PC-3 (cell line): ENCODE data around the gene LIPC. TPM values are rescaled to one million over a fixed set of nuclear protein-coding genes. Genes with fewer than 3 reads are reported as not detected.
A peak's percentile ranks its signal among the peaks of the same experiment; 100 is the strongest.
"Not testable (repeated sequence)": the region's sequence is repeated elsewhere in the genome, so short reads cannot be mapped to it uniquely, and the experiment has no call there.

Source experiments
- ATAC-seq: fragments of 200-7000 bp; cut with Tn5 transposase; 2 replicates; pipeline ENCODE4 v1.9.1; 2020; ENCODE audit warnings: mild to moderate bottlenecking, moderate library complexity
- BruUV-seq: library from RNA; stranded (reverse); fragments of 400-500 nt; replicated peaks from 2 replicates; lab custom pipeline; 2021; lab: Mats Ljungman, UMichigan
- CTCF ChIA-PET: fragments of 300-600 bp; sonication (Branson Sonifier 250); formaldehyde crosslinking; loops from one replicate; lab custom pipeline; 2022; ENCODE audit warnings: antibody characterized with exemption; lab: Charles Lee
- POLR2A ChIA-PET: fragments of 300-600 bp; sonication (Branson Sonifier 250); formaldehyde crosslinking; loops from one replicate; lab custom pipeline; 2022; ENCODE audit warnings: antibody characterized with exemption; ENCODE audit not compliant: unreplicated experiment; lab: Charles Lee
- DNase-seq: peaks from one replicate; pipeline ENCODE4 v3.0.0-alpha.2; 2015
- H2AFZ ChIP-seq: fragments of 300-600 bp; sonication (generic); 2 replicates; pipeline ENCODE4 v1.6.0; 2016; ENCODE audit warnings: antibody characterized with exemption, low read length
- H3F3A ChIP-seq: fragments of 300-600 bp; sonication (generic); one replicate; pipeline ENCODE4 v1.6.0; 2017; ENCODE audit warnings: antibody characterized with exemption, low read length, control low read depth, mild to moderate bottlenecking; ENCODE audit not compliant: unreplicated experiment
- H3K27ac ChIP-seq: fragments of 300-600 bp; sonication (generic); 2 replicates; pipeline ENCODE4 v1.5.1; 2016; ENCODE audit warnings: mild to moderate bottlenecking, low read length
- H3K27me3 ChIP-seq: fragments of 300-600 bp; sonication (generic); 2 replicates; pipeline ENCODE4 v1.6.1; 2016; ENCODE audit warnings: low read length, mixed read lengths
- H3K36me3 ChIP-seq: fragments of 300-600 bp; sonication (generic); 2 replicates; pipeline ENCODE4 v1.6.1; 2016; ENCODE audit warnings: low read depth, mixed run types, low read length, mixed read lengths
- H3K4me1 ChIP-seq: fragments of 300-600 bp; sonication (generic); 2 replicates; pipeline ENCODE4 v1.5.1; 2016; ENCODE audit warnings: low read length; ENCODE audit not compliant: insufficient read depth
- H3K4me2 ChIP-seq: fragments of 300-600 bp; sonication (generic); 2 replicates; pipeline ENCODE4 v1.6.0; 2016; ENCODE audit warnings: low read length
- H3K4me3 ChIP-seq: fragments of 300-600 bp; sonication (generic); 2 replicates; pipeline ENCODE4 v1.5.1; 2016; ENCODE audit warnings: mild to moderate bottlenecking, low read length, mixed read lengths
- H3K79me2 ChIP-seq: fragments of 300-600 bp; sonication (generic); 2 replicates; pipeline ENCODE4 v1.6.1; 2017; ENCODE audit warnings: low read length, mixed read lengths
- H3K9ac ChIP-seq: fragments of 300-600 bp; sonication (generic); 2 replicates; pipeline ENCODE4 v1.6.0; 2016; ENCODE audit warnings: mild to moderate bottlenecking, low read length
- H3K9me2 ChIP-seq: fragments of 300-600 bp; sonication (generic); replicated peaks from 2 replicates; pipeline ENCODE4 v1.6.1; 2016; ENCODE audit warnings: mixed run types, low read length, mixed read lengths
- H3K9me3 ChIP-seq: fragments of 300-600 bp; sonication (generic); 2 replicates; pipeline ENCODE4 v1.6.1; 2016; ENCODE audit warnings: low read length, mixed read lengths
- H4K20me1 ChIP-seq: fragments of 300-600 bp; sonication (generic); 2 replicates; pipeline ENCODE4 v1.6.1; 2016; ENCODE audit warnings: low read length, mixed read lengths
- CTCF ChIP-seq: fragments of 300-600 bp; sonication (generic); conservative IDR thresholded peaks from 2 replicates; pipeline ENCODE4 v1.5.1; 2017; ENCODE audit warnings: antibody characterized with exemption, low read depth, mild to moderate bottlenecking, low read length
- EZH2 ChIP-seq: fragments of 300-600 bp; sonication (generic); IDR thresholded peaks from one replicate; pipeline ENCODE4 v1.6.1; 2017; ENCODE audit warnings: antibody characterized with exemption, mild to moderate bottlenecking, low read length; ENCODE audit not compliant: unreplicated experiment
- EZH2phosphoT487 ChIP-seq: fragments of 300-600 bp; sonication (generic); IDR thresholded peaks from 2 replicates; pipeline ENCODE4 v1.6.1; 2018; ENCODE audit warnings: mild to moderate bottlenecking, antibody characterized with exemption, low read length, borderline replicate concordance
- intact Hi-C: fragments of 100-400 bp; cut with micrococcal nuclease; formaldehyde crosslinking; loops from 2 replicates; pipeline ENCODE4 v1.9.0; 2023
- total RNA-seq: library from RNA; depleted of rRNA; stranded (reverse); fragments of >200 nt; gene quantifications from 2 replicates; pipeline ENCODE4 v1.2.3, GENCODE V29; 2014

The LIPC gene
- total RNA-seq, 1 experiment from 2014 or later, result not detected

GRCh38 chr15:58597943-58598828, 166.4 kb downstream of the LIPC start:
- no TSS peak for BruUV-seq
- ChIA-PET CTCF (no interaction called here), POLR2A (no interaction called here)
- Histone ChIP-seq H2AFZ (no peak overlapping the region), H3K4me3 (no peak overlapping the region), H3K36me3 (peaks cover 2% of the 10 kb centered on the region), H3K79me2 (no peaks in the 10 kb centered on the region), H3K27me3 (no peaks in the 10 kb centered on the region), H4K20me1 (no peaks in the 10 kb centered on the region), H3K9me3 (no peaks in the 10 kb centered on the region), H3K4me1 (no peaks in the 10 kb centered on the region), H3K4me2 (no peak overlapping the region), H3F3A (no peaks in the 10 kb centered on the region), H3K9me2 (no peaks in the 10 kb centered on the region), H3K27ac (no peak overlapping the region), H3K9ac (no peak overlapping the region)
- DNase-seq (no peak), ATAC-seq (no peak)
- intact Hi-C loops, result loop anchor here (5.0 kb wide), 1 partner anchor 134 kb away; no protein-coding TSS in a partner anchor
- TF ChIP-seq CTCF (no peak), EZH2phosphoT487 (no peak), EZH2 (no peak)

- intact Hi-C loops, result loop anchor here (5.0 kb wide), 1 partner anchor 133 kb away; no protein-coding TSS in a partner anchor
- BruUV-seq, result no TSS peak
- H3K4me1 ChIP-seq, result peaks cover 5% of the 10 kb centered on the region
- no peak overlapping the region for H3K9ac ChIP-seq
- POLR2A ChIA-PET, result no interaction called here
- ATAC-seq (no peak), DNase-seq (no peak)
- no peak overlapping the region for H3K27ac ChIP-seq
- H3F3A ChIP-seq, result no peaks in the 10 kb centered on the region
- H4K20me1 ChIP-seq, result no peaks in the 10 kb centered on the region
- TF ChIP-seq CTCF (no peak), EZH2 (no peak), EZH2phosphoT487 (no peak)
- CTCF ChIA-PET, result no interaction called here
- H3K9me2 ChIP-seq, result no peaks in the 10 kb centered on the region
- H3K36me3 ChIP-seq, result peaks cover 4% of the 10 kb centered on the region
- H3K4me3 ChIP-seq, result no peak overlapping the region
- no peak overlapping the region for H2AFZ ChIP-seq
- H3K27me3 ChIP-seq, result no peaks in the 10 kb centered on the region
- H3K9me3 ChIP-seq, result no peaks in the 10 kb centered on the region
- H3K4me2 ChIP-seq, result no peak overlapping the region
- H3K79me2 ChIP-seq, result no peaks in the 10 kb centered on the region
Measured at GRCh38 chr15:58598829-58599210, 167.0 kb downstream of the LIPC start.

GRCh38 chr15:58602823-58603222, 171.0 kb downstream of the LIPC start:
- DNase-seq (no peak), ATAC-seq (no peak)
- H3F3A ChIP-seq, result no peaks in the 10 kb centered on the region
- H3K79me2 ChIP-seq, result no peaks in the 10 kb centered on the region
- no peaks in the 10 kb centered on the region for H4K20me1 ChIP-seq
- H3K9me3 ChIP-seq, result no peaks in the 10 kb centered on the region
- H3K27me3 ChIP-seq, result no peaks in the 10 kb centered on the region
- H3K4me1 ChIP-seq, result peaks cover 29% of the 10 kb centered on the region
- TF ChIP-seq EZH2 (no peak), EZH2phosphoT487 (no peak), CTCF (no peak)
- no peaks in the 10 kb centered on the region for H3K9me2 ChIP-seq
- H3K27ac ChIP-seq, result no peak overlapping the region
- no peak overlapping the region for H3K4me3 ChIP-seq
- BruUV-seq, result no TSS peak
- H3K9ac ChIP-seq, result no peak overlapping the region
- peaks cover 4% of the 10 kb centered on the region; the same call in 1 of the 2 replicates for H3K36me3 ChIP-seq
- CTCF ChIA-PET, result no interaction called here
- intact Hi-C loops, result loop anchor here (10.0 kb wide), 2 partner anchors 238 to 328 kb away; no protein-coding TSS in a partner anchor
- no peak overlapping the region for H2AFZ ChIP-seq
- POLR2A ChIA-PET, result no interaction called here
- no peak overlapping the region for H3K4me2 ChIP-seq

GRCh38 chr15:58603927-58604326, 172.1 kb downstream of the LIPC start:
- ChIA-PET CTCF (interaction anchor here (0.6 kb wide), 1 partner anchor 334 kb away, joined by 5 read pairs; no protein-coding TSS in a partner anchor), POLR2A (interaction anchor here (0.6 kb wide), 1 partner anchor 70 kb away, joined by 3 read pairs; no protein-coding TSS in a partner anchor)
- H3F3A ChIP-seq, H3K4me3 ChIP-seq, H3K9me3 ChIP-seq, H2AFZ ChIP-seq, ATAC-seq, DNase-seq, H3K9me2 ChIP-seq, H3K36me3 ChIP-seq, H4K20me1 ChIP-seq, H3K27me3 ChIP-seq, H3K79me2 ChIP-seq: not testable (repeated sequence)
- intact Hi-C loops, result loop anchor here (10.0 kb wide), 2 partner anchors 239 to 329 kb away; no protein-coding TSS in a partner anchor
- Histone ChIP-seq H3K27ac (peak overlapping the region; percentile 90), H3K4me2 (peak overlapping the region; percentile 44; the same call in 1 of the 2 replicates), H3K9ac (peak overlapping the region; percentile 34; the same call in 1 of the 2 replicates), H3K4me1 (peaks cover 29% of the 10 kb centered on the region)
- TSS peak; percentile 56 for BruUV-seq
